HG03025 (cell line): Measurements from ENCODE around the gene WWOX.
"Not testable (repeated sequence)": the region's sequence is repeated elsewhere in the genome, so short reads cannot be mapped to it uniquely, and the experiment has no call there.

Source experiments
- ATAC-seq: cut with Tn5 transposase; IDR thresholded peaks from one replicate; pipeline ENCODE4 v1.9.1; 2021; ENCODE audit warnings: mild to moderate bottlenecking, moderate library complexity; ENCODE audit not compliant: unreplicated experiment, low FRiP score

WWOX gene

GRCh38 chr16:79218351-79218750, 1118.9 kb downstream of the WWOX start:
- no peak for ATAC-seq

GRCh38 chr16:79225994-79226393, 1126.5 kb downstream of the WWOX start:
- ATAC-seq = not testable (repeated sequence)

GRCh38 chr16:79229361-79229760, 1129.9 kb downstream of the WWOX start:
- no peak for ATAC-seq

GRCh38 chr16:79245700-79246099, 1146.2 kb downstream of the WWOX start:
- ATAC-seq = not testable (repeated sequence)

GRCh38 chr16:79247386-79247785, 1147.9 kb downstream of the WWOX start:
- no peak for ATAC-seq

- ATAC-seq = no peak
Measured at GRCh38 chr16:79248351-79248750, 1148.9 kb downstream of the WWOX start.

GRCh38 chr16:79250502-79251098, 1151.1 kb downstream of the WWOX start:
- ATAC-seq = no peak

- ATAC-seq = no peak
Measured at GRCh38 chr16:79253100-79253631, 1153.7 kb downstream of the WWOX start.

- ATAC-seq = no peak
Measured at GRCh38 chr16:79257953-79258490, 1158.6 kb downstream of the WWOX start.

- ATAC-seq = not testable (repeated sequence)
Measured at GRCh38 chr16:79260890-79261289, 1161.4 kb downstream of the WWOX start.

- no peak for ATAC-seq
Measured at GRCh38 chr16:79261481-79261940, 1162.1 kb downstream of the WWOX start.

GRCh38 chr16:79261944-79262552, 1162.6 kb downstream of the WWOX start:
- no peak for ATAC-seq
